H1 (cell line): ENCODE measurements around the gene OR2F1.

Experiments used
- CREB1 ChIP-seq: IDR thresholded peaks from 2 replicates; pipeline ENCODE4 v1.6.1; 2012; ENCODE audit warnings: inconsistent platforms
- CTCF ChIP-seq, 3 experiments: IDR thresholded peaks; 1 replicate in 2 of 3; 2 replicates in 1 of 3; pipeline versions ENCODE4 v1.5.1 to v1.6.1; 2011; ENCODE audit warnings: low read length in 3 of 3, mild to moderate bottlenecking in 3 of 3, inconsistent platforms in 2 of 3, low read depth in 1 of 3, moderate library complexity in 1 of 3; ENCODE audit not compliant: insufficient read depth in 1 of 3; ENCODE audit errors: control extremely low read depth in 1 of 3
- EZH2 ChIP-seq: fragments of 200-600 bp; sonication (generic); IDR thresholded peaks from 2 replicates; pipeline ENCODE4 v1.7.1; 2012; ENCODE audit warnings: low read depth, mild to moderate bottlenecking, moderate library complexity, low read length, inconsistent platforms; ENCODE audit not compliant: severe bottlenecking
- RFX5 ChIP-seq: IDR thresholded peaks from 2 replicates; pipeline ENCODE4 v1.6.1; 2011; ENCODE audit warnings: low read depth, low read length, improper control_type of control experiment, borderline replicate concordance
- ZNF274 ChIP-seq: IDR thresholded peaks from 2 replicates; pipeline ENCODE4 v1.7.0; 2012; ENCODE audit warnings: low read length, borderline replicate concordance; ENCODE audit errors: extremely low read depth

- TF ChIP-seq RFX5 (no peak), CTCF (IDR thresholded peaks at IDR 0.05; ENCODE audit: control extremely low read depth in 1 of 3, insufficient read depth in 1 of 3, low read depth in 1 of 3, low read length in 3 of 3) (no peak), ZNF274 (no peak), CREB1 (no peak), EZH2 (no peak)
Observed at GRCh38 chr7:143931739-143932138, 22.9 kb upstream of the OR2F1 start.
